Stomach (tissue), 9 donors: ENCODE data around the gene ACP5. TPM values are rescaled to one million over a fixed set of nuclear protein-coding genes. Genes with fewer than 3 reads are reported as not detected.
"Not testable (repeated sequence)": the region's sequence is repeated elsewhere in the genome, so short reads cannot be mapped to it uniquely, and the experiment has no call there.

Experiments
- DNase-seq, 2 donors: peaks; one replicate each; pipeline versions ENCODE4 v3.0.0 to v3.0.0-alpha.2; 2013 to 2019
- H3K27ac ChIP-seq, 5 donors: fragments of 200-600 bp in 4 of 5; sonication (generic) in 4 of 5; one replicate each; pipeline ENCODE4 v1.5.1; 2013 to 2019; ENCODE audit warnings: mild to moderate bottlenecking in 1 of 5, moderate library complexity in 1 of 5
- H3K27me3 ChIP-seq, 3 donors: fragments of 200-600 bp; sonication (generic); one replicate each; pipeline ENCODE4 v1.5.1; 2017 to 2019; ENCODE audit warnings: mixed run types in 1 of 3
- H3K36me3 ChIP-seq, 4 donors: fragments of 200-600 bp; sonication (generic); 1 replicate in 3 of 4; 2 replicates in 1 of 4; pipeline ENCODE4 v1.5.1; 2016 to 2019
- H3K4me1 ChIP-seq, 4 donors: fragments of 200-600 bp; sonication (generic); one replicate each; pipeline ENCODE4 v1.5.1; 2016 to 2019
- H3K4me3 ChIP-seq, 4 donors: fragments of 200-600 bp; sonication (generic) in 3 of 4; one replicate each; pipeline ENCODE4 v1.5.1; 2016 to 2019; ENCODE audit warnings: mild to moderate bottlenecking in 1 of 4
- H3K9me3 ChIP-seq, 4 donors: fragments of 200-600 bp; sonication (generic); one replicate each; pipeline ENCODE4 v1.5.1; 2016 to 2019
- EP300 ChIP-seq: sonication (generic); formaldehyde crosslinking; IDR thresholded peaks from one replicate; pipeline ENCODE4 v1.6.1; 2017; ENCODE audit warnings: antibody characterized with exemption
- POLR2A ChIP-seq, 4 donors: fragments of 450-650 bp; IDR thresholded peaks; one replicate each; pipeline ENCODE4 v1.6.1; 2016; ENCODE audit warnings: antibody characterized with exemption in 4 of 4, control low read depth in 2 of 4, mild to moderate bottlenecking in 1 of 4, moderate library complexity in 1 of 4
- POLR2AphosphoS5 ChIP-seq, 3 donors: sonication (generic); formaldehyde crosslinking; IDR thresholded peaks; one replicate each; pipeline ENCODE4 v1.6.1; 2016; ENCODE audit warnings: antibody characterized with exemption in 3 of 3
- WGBS, 5 donors: extraction: QIAGEN DNeasy Blood & Tissue Kit in 3 of 5; methylation state at CpG; one replicate each; pipeline versions ENCODE4 v1.1.5 to v1.1.7; 2013 to 2018; 5-methylcytosine and 5-hydroxymethylcytosine counted together
- intact Hi-C: fragments of 100-400 bp; cut with DNase I; formaldehyde crosslinking; loops from one replicate; pipeline ENCODE4 v1.15.1; 2023; ENCODE audit warnings: low total_unique reads
- polyA plus RNA-seq, 3 donors: library from polyadenylated mRNA; stranded (reverse); fragments of 200-250 nt; gene quantifications; one replicate each; pipeline ENCODE4 v1.2.3, GENCODE V29; 2013
- total RNA-seq, 5 donors: library from RNA; depleted of rRNA; stranded (reverse); fragments of >200 nt; gene quantifications; one replicate each; pipeline versions ENCODE4 v1.1.0 to v1.2.3, GENCODE V29; 2014 to 2016
- TF ChIP-seq, protein P1 (sequence below), 7 experiments: fragments of 450-650 bp in 4 of 7; fragments of 200-600 bp in 3 of 7; sonication (generic) in 3 of 7; IDR thresholded peaks; one replicate each; pipeline ENCODE4 v1.5.1; 2016 to 2019; ENCODE audit warnings: antibody characterized with exemption in 7 of 7, control low read depth in 2 of 7, mild to moderate bottlenecking in 1 of 7
- donor health status: healthy with polysubstance abuse.
- donor health status: Bipolar disorder and iron deficiency.
- donor health status: healthy.

Gene ACP5
- total and polyA plus RNA-seq, 8 donors: 6.1 to 67.9 (median 47.5) TPM; not detected in 1

DNA sequence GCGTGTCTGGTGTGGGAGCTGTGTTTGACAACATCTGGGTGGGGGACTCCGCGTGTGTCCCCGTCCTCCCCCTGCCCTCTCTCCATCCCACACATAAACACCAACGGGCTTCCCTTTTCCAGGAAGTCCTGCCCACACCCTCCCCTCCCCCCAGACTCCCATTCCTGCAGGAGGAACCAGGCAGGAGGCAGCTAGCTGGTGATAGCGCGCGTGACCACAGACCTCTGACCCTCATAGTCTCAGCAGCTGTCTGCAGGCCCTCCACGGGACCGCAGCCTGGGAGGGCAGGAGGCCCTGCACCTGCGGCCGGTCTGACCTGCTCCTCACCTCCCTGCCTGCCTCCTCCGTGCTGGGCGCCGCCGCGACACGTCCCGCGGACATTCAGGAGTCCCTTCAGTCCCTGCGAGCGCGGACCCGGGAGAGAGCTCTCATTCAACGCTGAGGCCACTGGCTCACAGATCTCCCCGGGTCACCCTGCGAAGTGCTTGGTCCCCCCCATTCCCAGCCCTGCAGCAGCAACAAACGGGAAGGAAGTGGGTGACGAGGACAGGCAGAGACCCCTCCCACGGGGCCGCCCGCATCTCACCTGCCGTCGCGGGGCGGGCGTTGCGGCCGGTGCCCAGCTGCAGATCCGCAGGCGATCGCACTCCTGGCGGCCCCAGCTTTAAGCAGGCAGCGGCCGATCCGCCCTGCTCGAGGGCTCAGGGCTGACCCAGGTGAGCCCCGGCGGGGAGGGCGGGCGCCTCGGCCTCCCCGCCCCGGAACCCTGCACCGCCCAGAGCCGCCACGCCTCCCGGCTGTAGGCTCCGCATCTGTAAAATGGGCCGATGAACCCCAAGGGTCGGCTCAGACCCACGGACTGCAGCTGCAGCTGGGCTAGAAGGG is 1.1 kb upstream of the ACP5 start:
- Histone ChIP-seq H3K27ac (peak overlapping the region; percentile 56 to 83 (median 81)), H3K27me3 (peaks cover 0 to 16% (median 0%) of the 10 kb centered on the region in 3 donors), H3K9me3 (no peaks in the 10 kb centered on the region), H3K4me3 (peak overlapping the region; percentile 38 to 61 (median 44)), H3K4me1 (peaks cover 20 to 55% (median 53%) of the 10 kb centered on the region in 4 donors), H3K36me3 (peaks cover 0 to 18% (median 5%) of the 10 kb centered on the region in 4 donors)
- DNase-seq: peak; percentile 67 to 70
- TF ChIP-seq, protein P1, sequence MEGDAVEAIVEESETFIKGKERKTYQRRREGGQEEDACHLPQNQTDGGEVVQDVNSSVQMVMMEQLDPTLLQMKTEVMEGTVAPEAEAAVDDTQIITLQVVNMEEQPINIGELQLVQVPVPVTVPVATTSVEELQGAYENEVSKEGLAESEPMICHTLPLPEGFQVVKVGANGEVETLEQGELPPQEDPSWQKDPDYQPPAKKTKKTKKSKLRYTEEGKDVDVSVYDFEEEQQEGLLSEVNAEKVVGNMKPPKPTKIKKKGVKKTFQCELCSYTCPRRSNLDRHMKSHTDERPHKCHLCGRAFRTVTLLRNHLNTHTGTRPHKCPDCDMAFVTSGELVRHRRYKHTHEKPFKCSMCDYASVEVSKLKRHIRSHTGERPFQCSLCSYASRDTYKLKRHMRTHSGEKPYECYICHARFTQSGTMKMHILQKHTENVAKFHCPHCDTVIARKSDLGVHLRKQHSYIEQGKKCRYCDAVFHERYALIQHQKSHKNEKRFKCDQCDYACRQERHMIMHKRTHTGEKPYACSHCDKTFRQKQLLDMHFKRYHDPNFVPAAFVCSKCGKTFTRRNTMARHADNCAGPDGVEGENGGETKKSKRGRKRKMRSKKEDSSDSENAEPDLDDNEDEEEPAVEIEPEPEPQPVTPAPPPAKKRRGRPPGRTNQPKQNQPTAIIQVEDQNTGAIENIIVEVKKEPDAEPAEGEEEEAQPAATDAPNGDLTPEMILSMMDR (IDR thresholded peaks at IDR 0.05): no peak
- TF ChIP-seq POLR2A (IDR thresholded peaks at IDR 0.05): no peak
- no peak for TF ChIP-seq POLR2AphosphoS5 (IDR thresholded peaks at IDR 0.05)
- no peak for TF ChIP-seq EP300
- intact Hi-C loops: no loop called here
- WGBS, 5 donors: 8 to 28% (median 10%) methylated on average over 13 to 62 of the region's 62 CpGs

DNA sequence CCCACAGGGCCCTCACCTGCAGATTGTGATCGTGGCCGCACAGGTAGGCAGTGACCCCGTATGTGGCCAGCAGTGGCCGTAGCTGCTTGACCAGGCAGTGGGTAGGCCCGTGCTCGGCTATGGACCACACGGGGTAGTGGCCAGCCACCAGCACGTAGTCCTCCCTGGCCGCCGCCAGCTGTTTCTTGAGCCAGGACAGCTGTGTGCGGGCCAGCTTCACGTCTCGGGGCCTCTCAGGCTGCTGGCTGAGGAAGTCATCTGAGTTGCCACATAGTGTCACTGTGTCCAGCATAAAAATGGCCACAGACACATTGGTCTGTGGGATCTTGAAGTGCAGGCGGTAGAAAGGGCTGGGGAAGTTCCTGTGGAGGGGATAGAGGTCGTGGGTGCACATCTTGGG is 1.2 kb downstream of the ACP5 start:
- WGBS, 5 donors: 82 to 91% (median 89%) methylated on average over 15 of the region's 15 CpGs
- TF ChIP-seq POLR2AphosphoS5 (IDR thresholded peaks at IDR 0.05) (no peak), POLR2A (IDR thresholded peaks at IDR 0.05) (no peak), EP300 (no peak)
- TF ChIP-seq, protein P1 (IDR thresholded peaks at IDR 0.05): no peak
- peaks cover 0 to 18% (median 5%) of the 10 kb centered on the region in 4 donors for H3K36me3 ChIP-seq
- no peak overlapping the region for H3K4me3 ChIP-seq
- DNase-seq: no peak
- H3K27me3 ChIP-seq: peaks cover 0 to 16% (median 0%) of the 10 kb centered on the region in 3 donors
- intact Hi-C loops: no loop called here
- no peak overlapping the region for H3K27ac ChIP-seq
- no peaks in the 10 kb centered on the region for H3K9me3 ChIP-seq
- H3K4me1 ChIP-seq: peaks cover 12 to 40% (median 37%) of the 10 kb centered on the region in 4 donors

DNA sequence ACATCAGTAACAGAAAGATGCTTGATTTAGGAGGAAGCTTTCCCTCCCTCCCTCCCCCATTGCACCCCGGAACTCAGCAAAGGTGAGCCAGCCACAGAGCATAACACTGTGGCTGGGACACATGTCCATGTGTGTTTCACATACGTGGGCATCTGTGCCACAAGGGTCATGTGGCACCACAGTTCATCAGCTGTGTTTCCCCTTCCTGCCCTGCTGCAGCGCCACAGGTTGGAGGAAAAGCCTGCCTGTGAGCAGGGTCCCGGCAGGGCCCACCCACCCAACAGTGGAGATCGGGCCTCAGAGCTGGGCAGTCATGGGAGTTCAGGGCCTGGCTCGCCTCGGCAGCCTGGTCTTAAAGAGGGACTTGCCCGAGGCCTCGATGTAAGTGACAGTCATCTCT is 2.8 kb downstream of the ACP5 start:
- peaks cover 0 to 14% (median 0%) of the 10 kb centered on the region in 3 donors for H3K27me3 ChIP-seq
- intact Hi-C loops: no loop called here
- H3K9me3 ChIP-seq: no peaks in the 10 kb centered on the region
- no peak for DNase-seq
- TF ChIP-seq, protein P1 (IDR thresholded peaks at IDR 0.05): no peak
- TF ChIP-seq POLR2AphosphoS5 (IDR thresholded peaks at IDR 0.05) (no peak), POLR2A (IDR thresholded peaks at IDR 0.05) (no peak), EP300 (no peak)
- no peak overlapping the region for H3K27ac ChIP-seq
- no peak overlapping the region for H3K4me3 ChIP-seq
- WGBS, 5 donors: 54 to 89% (median 83%) methylated on average over 4 to 9 of the region's 9 CpGs
- peaks cover 12 to 26% (median 24%) of the 10 kb centered on the region in 4 donors for H3K4me1 ChIP-seq
- H3K36me3 ChIP-seq: peaks cover 0 to 18% (median 5%) of the 10 kb centered on the region in 4 donors

DNA sequence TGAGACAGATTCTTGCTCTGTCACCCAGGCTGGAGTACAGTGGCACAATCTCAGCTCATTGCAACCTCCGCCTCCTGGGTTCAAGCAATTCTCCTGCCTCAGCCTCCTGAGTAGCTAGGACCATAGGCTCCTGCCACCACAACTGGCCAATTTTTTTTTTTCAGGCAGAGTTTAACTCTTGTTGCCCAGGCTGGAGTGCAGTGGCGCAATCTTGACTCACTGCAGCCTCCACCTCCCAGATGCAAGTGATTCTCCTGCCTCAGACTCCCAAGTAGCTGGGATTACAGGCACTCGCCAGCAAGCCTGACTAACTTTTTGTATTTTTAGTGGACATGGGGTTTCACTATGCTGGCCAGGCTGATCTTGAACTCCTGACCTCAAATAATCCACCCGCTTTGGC is 3.7 kb downstream of the ACP5 start:
- H3K27me3 ChIP-seq, intact Hi-C loops, DNase-seq, H3K27ac ChIP-seq, H3K9me3 ChIP-seq, H3K4me3 ChIP-seq: not testable (repeated sequence)
- 85 to 100% (median 97%) methylated on average over 4 of the region's 4 CpGs for WGBS, 5 donors
- Histone ChIP-seq H3K4me1 (peaks cover 8 to 17% (median 14%) of the 10 kb centered on the region in 4 donors), H3K36me3 (peaks cover 0 to 18% (median 5%) of the 10 kb centered on the region in 4 donors)

DNA sequence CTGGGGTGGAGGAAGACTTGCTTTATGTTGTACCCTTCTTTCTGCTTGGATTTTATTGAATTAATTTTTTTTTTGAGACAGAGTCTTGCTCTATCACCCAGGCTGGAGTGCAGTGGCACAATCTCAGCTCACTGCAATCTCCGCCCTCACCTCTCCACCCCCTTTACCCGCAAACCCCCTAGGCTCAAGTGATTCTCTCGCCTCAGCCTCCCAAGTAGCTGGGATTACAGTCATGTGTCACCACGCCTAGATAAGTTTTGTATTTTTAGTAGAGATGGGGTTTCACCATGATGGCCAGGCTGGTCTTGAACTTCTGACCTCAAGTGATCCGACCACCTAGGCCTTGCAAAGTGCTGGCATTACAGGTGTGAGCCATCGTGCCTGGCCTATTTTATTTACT is 4.1 kb downstream of the ACP5 start:
- Histone ChIP-seq H3K4me1 (peaks cover 5 to 13% (median 10%) of the 10 kb centered on the region in 4 donors), H3K36me3 (peaks cover 0 to 18% (median 5%) of the 10 kb centered on the region in 4 donors)
- H3K9me3 ChIP-seq, DNase-seq, H3K4me3 ChIP-seq, H3K27ac ChIP-seq, intact Hi-C loops, H3K27me3 ChIP-seq: not testable (repeated sequence)
- 73 to 80% (median 75%) methylated on average over 6 of the region's 6 CpGs for WGBS, 5 donors
